Limb (tissue), 2 donors: ENCODE results near the gene CACNA2D2.
A peak's percentile ranks its signal among the peaks of the same experiment; 100 is the strongest.

Experiments used
- DNase-seq, 2 donors: peaks; one replicate each; pipeline ENCODE4 v3.0.0-alpha.2; 2016; ENCODE audit errors: extremely low spot score in 2 of 2

Gene CACNA2D2

GRCh38 chr3:50502225-50502583 lies 1.2 kb downstream of the CACNA2D2 start:
- no peak for DNase-seq

GRCh38 chr3:50495609-50496423 lies 7.6 kb downstream of the CACNA2D2 start:
- no peak for DNase-seq

GRCh38 chr3:50494126-50494525 lies 9.3 kb downstream of the CACNA2D2 start:
- no peak for DNase-seq

- no peak for DNase-seq
Measured at GRCh38 chr3:50493623-50494022, 9.8 kb downstream of the CACNA2D2 start.

- DNase-seq = no peak
Measured at GRCh38 chr3:50493086-50493485, 10.3 kb downstream of the CACNA2D2 start.

GRCh38 chr3:50491023-50491422 lies 12.4 kb downstream of the CACNA2D2 start:
- DNase-seq = no peak

- DNase-seq = no peak
Measured at GRCh38 chr3:50490424-50490823, 13.0 kb downstream of the CACNA2D2 start.

GRCh38 chr3:50487181-50487580 lies 16.3 kb downstream of the CACNA2D2 start:
- DNase-seq = no peak

- DNase-seq = no peak
Measured at GRCh38 chr3:50486219-50486888, 17.1 kb downstream of the CACNA2D2 start.

GRCh38 chr3:50484722-50485121 lies 18.7 kb downstream of the CACNA2D2 start:
- peak; percentile 13 to 42 for DNase-seq

- DNase-seq = no peak
Measured at GRCh38 chr3:50483374-50483773, 20.1 kb downstream of the CACNA2D2 start.

GRCh38 chr3:50481992-50482391 lies 21.4 kb downstream of the CACNA2D2 start:
- DNase-seq = no peak

- no peak for DNase-seq
Measured at GRCh38 chr3:50480471-50480870, 23.0 kb downstream of the CACNA2D2 start.

- no peak for DNase-seq
Measured at GRCh38 chr3:50479523-50479922, 23.9 kb downstream of the CACNA2D2 start.

GRCh38 chr3:50478671-50479260 lies 24.7 kb downstream of the CACNA2D2 start:
- no peak for DNase-seq

GRCh38 chr3:50478051-50478450 lies 25.4 kb downstream of the CACNA2D2 start:
- no peak for DNase-seq

GRCh38 chr3:50475348-50475747 lies 28.1 kb downstream of the CACNA2D2 start:
- DNase-seq = no peak

- DNase-seq = no peak
Measured at GRCh38 chr3:50474717-50475116, 28.7 kb downstream of the CACNA2D2 start.

GRCh38 chr3:50473768-50474167 lies 29.7 kb downstream of the CACNA2D2 start:
- no peak for DNase-seq

- no peak for DNase-seq
Measured at GRCh38 chr3:50472958-50473357, 30.5 kb downstream of the CACNA2D2 start.

- no peak for DNase-seq
Measured at GRCh38 chr3:50470658-50471057, 32.8 kb downstream of the CACNA2D2 start.

GRCh38 chr3:50467919-50468318 lies 35.5 kb downstream of the CACNA2D2 start:
- DNase-seq = no peak

- DNase-seq = no peak
Measured at GRCh38 chr3:50466177-50466576, 37.3 kb downstream of the CACNA2D2 start.
